Neural cell (in vitro differentiated cells): ENCODE results near the gene ZNF446. TPM values are rescaled to one million over a fixed set of nuclear protein-coding genes. Genes with fewer than 3 reads are reported as not detected.

ENCODE experiments used
- H2AFZ ChIP-seq: fragments of 200-600, 300-800 bp; sonication (generic), shearing (Covaris generic); 2 replicates; pipeline ENCODE4 v1.6.0; 2014; ENCODE audit warnings: low read depth, mild to moderate bottlenecking, antibody characterized with exemption, low read length, moderate library complexity
- H3F3A ChIP-seq: fragments of 200-600 bp; shearing (Covaris generic); 2 replicates; pipeline ENCODE4 v1.6.1; 2016; ENCODE audit warnings: mild to moderate bottlenecking, moderate library complexity, mixed read lengths, antibody characterized with exemption, low read length; ENCODE audit not compliant: insufficient read depth, poor library complexity, severe bottlenecking
- H3K27ac ChIP-seq: fragments of 200-600, 300-800 bp; sonication (generic), shearing (Covaris generic); 2 replicates; pipeline ENCODE4 v1.5.1; 2014; ENCODE audit warnings: mild to moderate bottlenecking, low read length, moderate library complexity
- H3K27me3 ChIP-seq: fragments of 300-800, 200-600 bp; sonication (generic), shearing (Covaris generic); 2 replicates; pipeline ENCODE4 v1.6.0; 2014; ENCODE audit warnings: mild to moderate bottlenecking, low read depth, low read length, moderate library complexity; ENCODE audit not compliant: insufficient read depth
- H3K36me3 ChIP-seq: fragments of 300-800, 200-600 bp; sonication (generic), shearing (Covaris generic); 2 replicates; pipeline ENCODE4 v1.5.1; 2014; ENCODE audit warnings: mild to moderate bottlenecking, antibody characterized with exemption, low read length, moderate library complexity; ENCODE audit not compliant: insufficient read depth
- H3K4me2 ChIP-seq: fragments of 300-800, 200-600 bp; sonication (generic), shearing (Covaris generic); 2 replicates; pipeline ENCODE4 v1.6.0; 2014; ENCODE audit warnings: mild to moderate bottlenecking, low read length
- H3K4me3 ChIP-seq: fragments of 300-800, 200-600 bp; sonication (generic), shearing (Covaris generic); 2 replicates; pipeline ENCODE4 v1.5.1; 2014; ENCODE audit warnings: mild to moderate bottlenecking, low read length, moderate library complexity
- H3K79me2 ChIP-seq: fragments of 200-600 bp; shearing (Covaris generic); replicated peaks from 2 replicates; pipeline ENCODE4 v1.6.0; 2014; ENCODE audit warnings: mild to moderate bottlenecking, low read length, moderate library complexity; ENCODE audit not compliant: insufficient read depth
- H3K9ac ChIP-seq: fragments of 300-800, 200-600 bp; sonication (generic), shearing (Covaris generic); 2 replicates; pipeline ENCODE4 v1.6.1; 2016; ENCODE audit warnings: mild to moderate bottlenecking, low read length, mixed read lengths
- H3K9me2 ChIP-seq: fragments of 200-600 bp; shearing (Covaris generic); 2 replicates; pipeline ENCODE4 v1.6.1; 2016; ENCODE audit warnings: mild to moderate bottlenecking, low read length, mixed read lengths; ENCODE audit not compliant: insufficient read depth
- H3K9me3 ChIP-seq: fragments of 200-600, 300-800 bp; sonication (generic), shearing (Covaris generic); 2 replicates; pipeline ENCODE4 v1.6.1; 2016; ENCODE audit warnings: mild to moderate bottlenecking, mixed run types, low read length, moderate library complexity, mixed read lengths
- H4K20me1 ChIP-seq: fragments of 200-600 bp; shearing (Covaris generic); 2 replicates; pipeline ENCODE4 v1.6.1; 2016; ENCODE audit warnings: mild to moderate bottlenecking, mixed run types; ENCODE audit not compliant: insufficient read depth
- CTCF ChIP-seq: fragments of 450-650 bp; IDR thresholded peaks from 2 replicates; pipeline ENCODE4 v1.5.1; 2014; ENCODE audit warnings: antibody characterized with exemption, mild to moderate bottlenecking, moderate library complexity; ENCODE audit not compliant: poor library complexity, severe bottlenecking
- EP300 ChIP-seq: fragments of 450-650 bp; conservative IDR thresholded peaks from 2 replicates; pipeline ENCODE4 v1.6.1; 2014; ENCODE audit warnings: antibody characterized with exemption, mild to moderate bottlenecking, moderate library complexity; ENCODE audit not compliant: poor library complexity, severe bottlenecking
- EZH2 ChIP-seq: fragments of 200-600, 300-800 bp; shearing (Covaris generic), sonication (generic); IDR thresholded peaks from 2 replicates; pipeline ENCODE4 v1.6.1; 2014; ENCODE audit warnings: antibody characterized with exemption, low read length, borderline replicate concordance, mild to moderate bottlenecking; ENCODE audit not compliant: insufficient read depth, poor library complexity, severe bottlenecking
- MXI1 ChIP-seq: fragments of 450-650 bp; conservative IDR thresholded peaks from 2 replicates; pipeline ENCODE4 v1.6.1; 2014; ENCODE audit warnings: antibody characterized with exemption, mild to moderate bottlenecking; ENCODE audit not compliant: poor library complexity, severe bottlenecking
- POLR2AphosphoS5 ChIP-seq: IDR thresholded peaks from 2 replicates; pipeline ENCODE4 v1.6.1; 2012
- RAD21 ChIP-seq: fragments of 450-650 bp; conservative IDR thresholded peaks from 2 replicates; pipeline ENCODE4 v1.6.1; 2014; ENCODE audit warnings: antibody characterized with exemption, mild to moderate bottlenecking, moderate library complexity
- REST ChIP-seq: IDR thresholded peaks from 2 replicates; pipeline ENCODE4 v1.6.1; 2012; ENCODE audit warnings: borderline replicate concordance
- SMC3 ChIP-seq: fragments of 450-650 bp; conservative IDR thresholded peaks from 2 replicates; pipeline ENCODE4 v1.6.1; 2014; ENCODE audit warnings: antibody characterized with exemption, mild to moderate bottlenecking, moderate library complexity; ENCODE audit not compliant: poor library complexity
- TAF1 ChIP-seq: IDR thresholded peaks from 2 replicates; pipeline ENCODE4 v1.6.1; 2012; ENCODE audit warnings: low read depth
- polyA plus RNA-seq: library from polyadenylated mRNA; depleted of rRNA; stranded (reverse); fragments of >200 nt; gene quantifications from 2 replicates; pipeline ENCODE4 v1.2.3, GENCODE V29; 2014

The ZNF446 gene
- polyA plus RNA-seq, 1 donor from 2014 or later = 18.2 TPM

- TF ChIP-seq SMC3 (no peak), REST (no peak), TAF1 (no peak), CTCF (no peak), EZH2 (no peak), EP300 (no peak), RAD21 (no peak), MXI1 (no peak), POLR2AphosphoS5 (no peak)
- no peaks in the 10 kb centered on the region for H3F3A ChIP-seq
- no peak overlapping the region for H3K27ac ChIP-seq
- H3K27me3 ChIP-seq = no peaks in the 10 kb centered on the region
- no peak overlapping the region for H3K4me2 ChIP-seq
- H3K36me3 ChIP-seq = peaks cover 25% of the 10 kb centered on the region
- no peak overlapping the region for H3K4me3 ChIP-seq
- H4K20me1 ChIP-seq = no peaks in the 10 kb centered on the region
- H3K79me2 ChIP-seq = no peaks in the 10 kb centered on the region
- no peak overlapping the region for H3K9ac ChIP-seq
- no peaks in the 10 kb centered on the region for H3K9me2 ChIP-seq
- H2AFZ ChIP-seq = no peak overlapping the region
- peaks cover 30% of the 10 kb centered on the region for H3K9me3 ChIP-seq
Measured at GRCh38 chr19:58429745-58430144, 46.4 kb upstream of the ZNF446 start.

- Histone ChIP-seq H3K9me3 (peaks cover 33% of the 10 kb centered on the region), H3K27me3 (no peaks in the 10 kb centered on the region), H3F3A (no peaks in the 10 kb centered on the region), H4K20me1 (no peaks in the 10 kb centered on the region), H3K4me3 (no peak overlapping the region), H3K79me2 (peaks cover 4% of the 10 kb centered on the region), H3K27ac (no peak overlapping the region), H3K9ac (no peak overlapping the region), H2AFZ (no peak overlapping the region), H3K4me2 (no peak overlapping the region), H3K9me2 (no peaks in the 10 kb centered on the region), H3K36me3 (peaks cover 30% of the 10 kb centered on the region)
- TF ChIP-seq POLR2AphosphoS5 (no peak), CTCF (no peak), TAF1 (no peak), SMC3 (no peak), REST (no peak), RAD21 (no peak), EP300 (no peak), EZH2 (no peak), MXI1 (no peak)
Measured at GRCh38 chr19:58434217-58434616, 41.9 kb upstream of the ZNF446 start.
